GM23338 (cell line): ENCODE measurements around the gene DCAF7. TPM values are rescaled to one million over a fixed set of nuclear protein-coding genes. Genes with fewer than 3 reads are reported as not detected.

Source experiments
- ATAC-seq: fragments of 200-7000 bp; cut with Tn5 transposase; 3 replicates; pipeline ENCODE4 v1.9.1; 2020
- DNase-seq: peaks from one replicate; pipeline ENCODE4 v3.0.0-alpha.2; 2015; ENCODE audit warnings: low spot score
- H2AFZ ChIP-seq: fragments of 200-600 bp; sonication (generic); 2 replicates; pipeline ENCODE4 v1.8.0; 2016; ENCODE audit warnings: antibody characterized with exemption, mild to moderate bottlenecking, moderate library complexity
- H3F3A ChIP-seq: fragments of 200-600 bp; sonication (generic); replicated peaks from 2 replicates; pipeline ENCODE4 v1.8.0; 2017; ENCODE audit warnings: antibody characterized with exemption, mixed run types, low read depth
- H3K27ac ChIP-seq: fragments of 200-600 bp; sonication (generic); 2 replicates; pipeline ENCODE4 v1.6.1; 2016; ENCODE audit warnings: low read depth
- H3K27me3 ChIP-seq: fragments of 200-600 bp; sonication (generic); 2 replicates; pipeline ENCODE4 v1.8.0; 2016; ENCODE audit warnings: mild to moderate bottlenecking, mixed run types, moderate library complexity; ENCODE audit not compliant: insufficient read depth
- H3K36me3 ChIP-seq: fragments of 200-600 bp; sonication (generic); 2 replicates; pipeline ENCODE4 v1.8.0; 2016; ENCODE audit warnings: mild to moderate bottlenecking; ENCODE audit not compliant: insufficient read depth
- H3K4me1 ChIP-seq: fragments of 200-600 bp; sonication (generic); 2 replicates; pipeline ENCODE4 v1.8.0; 2016; ENCODE audit warnings: mild to moderate bottlenecking, moderate library complexity; ENCODE audit not compliant: insufficient read depth
- H3K4me2 ChIP-seq: fragments of 200-600 bp; sonication (generic); 2 replicates; pipeline ENCODE4 v1.7.1; 2017; ENCODE audit warnings: mixed run types
- H3K4me3 ChIP-seq: fragments of 200-600 bp; sonication (generic); 2 replicates; pipeline ENCODE4 v1.6.1; 2016; ENCODE audit warnings: mixed run types
- H3K79me2 ChIP-seq: fragments of 200-600 bp; sonication (generic); replicated peaks from 2 replicates; pipeline ENCODE4 v1.8.0; 2017; ENCODE audit warnings: mild to moderate bottlenecking; ENCODE audit not compliant: insufficient read depth
- H3K9me2 ChIP-seq: fragments of 200-600 bp; sonication (generic); 2 replicates; pipeline ENCODE4 v1.8.0; 2017; ENCODE audit not compliant: insufficient read depth
- H4K20me1 ChIP-seq: fragments of 200-600 bp; sonication (generic); replicated peaks from 2 replicates; pipeline ENCODE4 v1.8.0; 2017; ENCODE audit warnings: mild to moderate bottlenecking; ENCODE audit not compliant: insufficient read depth
- H3K27ac Mint-ChIP-seq: 2 replicates; pipeline ENCODE4 v1.8.0; 2020; ENCODE audit warnings: inconsistent platforms, mild to moderate bottlenecking, moderate library complexity, mixed read lengths
- H3K27me3 Mint-ChIP-seq: 3 replicates; pipeline ENCODE4 v1.8.0; 2022; ENCODE audit warnings: low read depth, mild to moderate bottlenecking, moderate library complexity, mixed read lengths, inconsistent platforms; ENCODE audit not compliant: insufficient read depth, poor library complexity
- H3K36me3 Mint-ChIP-seq: 3 replicates; pipeline ENCODE4 v1.8.0; 2021; ENCODE audit warnings: low read depth, mild to moderate bottlenecking, inconsistent platforms, moderate library complexity, mixed read lengths
- H3K4me1 Mint-ChIP-seq: 3 replicates; pipeline ENCODE4 v1.8.0; 2020; ENCODE audit warnings: mild to moderate bottlenecking, inconsistent platforms, mixed read lengths
- H3K4me3 Mint-ChIP-seq: 3 replicates; pipeline ENCODE4 v1.8.0; 2021; ENCODE audit warnings: moderate library complexity, mild to moderate bottlenecking, inconsistent platforms, mixed read lengths
- H3K9me3 Mint-ChIP-seq: 3 replicates; pipeline ENCODE4 v1.8.0; 2020; ENCODE audit warnings: moderate library complexity, mild to moderate bottlenecking, inconsistent platforms, mixed read lengths
- CREB1 ChIP-seq: fragments of 250-450 bp; sonication (Bioruptor Pico); IDR thresholded peaks from 2 replicates; pipeline ENCODE4 v1.5.0; 2020; ENCODE audit warnings: low read depth, mild to moderate bottlenecking, moderate library complexity
- ETS1 ChIP-seq: IDR thresholded peaks from 2 replicates; pipeline ENCODE4 v1.6.1; 2016; ENCODE audit warnings: antibody characterized with exemption
- EZH2 ChIP-seq: fragments of 200-600 bp; sonication (generic); IDR thresholded peaks from one replicate; pipeline ENCODE4 v1.8.0; 2017; ENCODE audit warnings: antibody characterized with exemption, mild to moderate bottlenecking, low read depth; ENCODE audit not compliant: unreplicated experiment
- EZH2phosphoT487 ChIP-seq: fragments of 200-600 bp; sonication (generic); IDR thresholded peaks from one replicate; pipeline ENCODE4 v1.8.1; 2018; ENCODE audit warnings: antibody characterized with exemption; ENCODE audit not compliant: unreplicated experiment
- JUNB ChIP-seq: IDR thresholded peaks from one replicate; pipeline ENCODE4 v1.6.1; 2016; ENCODE audit warnings: antibody characterized with exemption; ENCODE audit not compliant: unreplicated experiment
- NANOG ChIP-seq: IDR thresholded peaks from 2 replicates; pipeline ENCODE4 v1.6.1; 2016; ENCODE audit warnings: antibody characterized with exemption, borderline replicate concordance
- POLR2AphosphoS5 ChIP-seq: IDR thresholded peaks from 2 replicates; pipeline ENCODE4 v1.6.1; 2016; ENCODE audit warnings: antibody characterized with exemption, low read depth
- STAT1 ChIP-seq: IDR thresholded peaks from one replicate; pipeline ENCODE4 v1.6.1; 2016; ENCODE audit warnings: antibody characterized with exemption; ENCODE audit not compliant: unreplicated experiment
- ZNF114 ChIP-seq: fragments of 250-450 bp; sonication (Bioruptor Pico); IDR thresholded peaks from 2 replicates; pipeline ENCODE4 v1.5.0; 2020; ENCODE audit warnings: mild to moderate bottlenecking, moderate library complexity
- ZNF331 ChIP-seq: fragments of 250-450 bp; sonication (Bioruptor Pico); IDR thresholded peaks from 2 replicates; pipeline ENCODE4 v1.5.0; 2020; ENCODE audit warnings: low read depth, mild to moderate bottlenecking, moderate library complexity
- ZNF462 ChIP-seq: fragments of 250-450 bp; sonication (Bioruptor Pico); IDR thresholded peaks from 2 replicates; pipeline ENCODE4 v1.5.0; 2020; ENCODE audit warnings: mild to moderate bottlenecking, moderate library complexity
- polyA plus RNA-seq: library from polyadenylated mRNA; unstranded; fragments of >200 nt; fragmentation: Nextera tagmentation; extraction: Ambion mirVana; gene quantifications from 2 replicates; pipeline ENCODE4 v1.2.1, GENCODE V29; 2016
- total RNA-seq: library from RNA; depleted of rRNA; stranded (reverse); fragments of >200 nt; shearing (Covaris generic); gene quantifications from 2 replicates; pipeline ENCODE4 v1.2.3, GENCODE V29; 2014

Gene DCAF7
- total and polyA plus RNA-seq, 2 experiments from 2014 or later: 31.3 to 60.1 TPM

GRCh38 chr17:63531022-63531965 lies 19.0 kb upstream of the DCAF7 start:
- TF ChIP-seq EZH2: no peak
- no peak for TF ChIP-seq EZH2phosphoT487
- Histone ChIP-seq H3K4me2 (no peak overlapping the region), H3K27me3 (no peaks in the 10 kb centered on the region), H3F3A (no peaks in the 10 kb centered on the region), H2AFZ (no peak overlapping the region), H3K9me2 (no peaks in the 10 kb centered on the region), H3K4me1 (no peaks in the 10 kb centered on the region), H3K36me3 (no peaks in the 10 kb centered on the region), H3K79me2 (no peaks in the 10 kb centered on the region), H3K4me3 (no peak overlapping the region), H3K27ac (no peak overlapping the region), H4K20me1 (no peaks in the 10 kb centered on the region)
- no peak for ATAC-seq
- H3K4me1 Mint-ChIP-seq: peaks cover 20% of the 10 kb centered on the region
- no peak overlapping the region for H3K27ac Mint-ChIP-seq
- no peak overlapping the region for H3K4me3 Mint-ChIP-seq
- H3K36me3 Mint-ChIP-seq: no peaks in the 10 kb centered on the region
- no peaks in the 10 kb centered on the region for H3K9me3 Mint-ChIP-seq
- H3K27me3 Mint-ChIP-seq: peaks cover 4% of the 10 kb centered on the region
- DNase-seq: no peak

- H3K36me3 ChIP-seq: no peaks in the 10 kb centered on the region
- peaks cover 16% of the 10 kb centered on the region; the same call in 2 of the 3 replicates for H3K4me1 Mint-ChIP-seq
- DNase-seq (peak; percentile 27), ATAC-seq (no peak)
- H3K27ac Mint-ChIP-seq: no peak overlapping the region
- H3F3A ChIP-seq: no peaks in the 10 kb centered on the region
- H3K4me3 ChIP-seq: no peak overlapping the region
- no peak overlapping the region for H3K4me3 Mint-ChIP-seq
- no peaks in the 10 kb centered on the region for H3K9me3 Mint-ChIP-seq
- peaks cover 2% of the 10 kb centered on the region; the same call in 1 of the 2 replicates for H3K4me1 ChIP-seq
- no peaks in the 10 kb centered on the region for H3K79me2 ChIP-seq
- H3K27ac ChIP-seq: no peak overlapping the region
- H2AFZ ChIP-seq: no peak overlapping the region
- no peaks in the 10 kb centered on the region for H4K20me1 ChIP-seq
- peaks cover 9% of the 10 kb centered on the region for H3K27me3 Mint-ChIP-seq
- H3K4me2 ChIP-seq: 0 out of 2 replicates have a peak overlapping the region, but pooled peaks have one; percentile 38
- H3K27me3 ChIP-seq: peaks cover 15% of the 10 kb centered on the region
- no peaks in the 10 kb centered on the region for H3K9me2 ChIP-seq
- H3K36me3 Mint-ChIP-seq: no peaks in the 10 kb centered on the region
- TF ChIP-seq ZNF331 (CRISPR knock-in tag) (no peak), STAT1 (no peak), JUNB (no peak), CREB1 (CRISPR knock-in tag) (no peak), EZH2 (no peak), POLR2AphosphoS5 (no peak), ZNF462 (CRISPR knock-in tag) (no peak), ETS1 (no peak), NANOG (no peak), ZNF114 (CRISPR knock-in tag) (no peak)
Observed at GRCh38 chr17:63533433-63534077, 16.7 kb upstream of the DCAF7 start.
